HFF-Myc (cell line): ENCODE measurements around the gene BAG5.

Experiments used
- DNase-seq: peaks from one replicate; pipeline ENCODE4 v3.0.0-alpha.2; 2011; ENCODE audit warnings: low read depth; ENCODE audit errors: extremely low read depth
- H3K4me3 ChIP-seq: replicated peaks from 2 replicates; pipeline ENCODE4 v1.5.1; 2011; ENCODE audit warnings: low read depth, mild to moderate bottlenecking, control low read depth, low read length
- CTCF ChIP-seq: IDR thresholded peaks from 2 replicates; pipeline ENCODE4 v1.5.1; 2012; ENCODE audit warnings: mild to moderate bottlenecking, low read depth, low read length, control low read depth; ENCODE audit errors: missing control alignments

BAG5 gene

GRCh38 chr14:103542605-103543088, 19.8 kb downstream of the BAG5 start:
- H3K4me3 ChIP-seq = no peak overlapping the region
- DNase-seq = no peak
- TF ChIP-seq CTCF = no peak

GRCh38 chr14:103541709-103542604, 20.5 kb downstream of the BAG5 start:
- no peak for DNase-seq
- no peak for TF ChIP-seq CTCF
- H3K4me3 ChIP-seq = no peak overlapping the region

GRCh38 chr14:103540821-103541708, 21.4 kb downstream of the BAG5 start:
- TF ChIP-seq CTCF = no peak
- no peak overlapping the region for H3K4me3 ChIP-seq

GRCh38 chr14:103539056-103539825, 23.2 kb downstream of the BAG5 start:
- no peak for TF ChIP-seq CTCF
- no peak overlapping the region for H3K4me3 ChIP-seq
- no peak for DNase-seq

More at GRCh38 chr14:103540821-103541708, 21.4 kb downstream of the BAG5 start:
- DNase-seq = no peak

DNA sequence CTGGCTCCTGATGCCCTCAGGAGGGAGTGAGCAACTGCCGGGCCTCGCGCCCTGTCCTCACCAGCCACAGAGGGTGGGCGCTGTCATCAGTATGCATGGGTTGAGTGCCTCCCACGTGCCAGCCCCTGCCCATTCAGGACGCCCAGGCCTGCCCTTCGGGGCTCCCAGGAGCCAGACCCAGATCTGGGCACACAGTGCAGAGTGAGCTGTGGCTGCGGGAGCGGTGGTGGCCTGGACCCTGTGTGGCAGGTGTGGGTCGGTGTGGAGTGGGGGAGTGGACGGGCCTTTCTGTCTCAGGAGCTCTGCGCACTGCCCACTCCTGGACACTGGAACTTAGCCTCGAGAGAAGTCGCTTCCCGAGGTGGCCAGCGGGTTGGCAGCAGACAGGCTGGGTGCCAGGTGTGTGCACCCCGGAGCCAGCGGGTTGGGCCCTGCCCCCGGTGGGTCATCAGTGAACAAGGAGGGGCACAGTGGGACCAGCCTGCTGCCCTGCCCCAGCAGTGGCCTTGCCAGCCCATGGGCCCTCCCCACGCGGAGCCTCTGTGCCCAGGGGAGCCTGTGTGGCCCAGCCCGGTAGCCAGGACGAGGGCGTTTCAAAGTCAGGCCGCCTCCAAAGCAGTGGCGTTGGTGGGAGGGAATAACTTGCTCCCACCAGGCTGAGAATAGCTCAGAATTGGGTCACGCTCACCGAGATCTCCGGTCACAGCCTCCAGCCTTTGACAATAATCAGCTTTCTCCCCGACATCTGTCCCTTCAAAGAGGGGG, 24.0 kb downstream of the BAG5 start:
- DNase-seq = no peak
- TF ChIP-seq CTCF = no peak
- no peak overlapping the region for H3K4me3 ChIP-seq
